CMK (cell line): ENCODE results near the gene SUSD4.

Experiments
- DNase-seq: peaks from one replicate; pipeline ENCODE4 v3.0.0-alpha.2; 2010; ENCODE audit warnings: low read depth

The SUSD4 gene

GRCh38 chr1:223363057-223363855 lies 720 bp downstream of the SUSD4 start:
- no peak for DNase-seq

DNA sequence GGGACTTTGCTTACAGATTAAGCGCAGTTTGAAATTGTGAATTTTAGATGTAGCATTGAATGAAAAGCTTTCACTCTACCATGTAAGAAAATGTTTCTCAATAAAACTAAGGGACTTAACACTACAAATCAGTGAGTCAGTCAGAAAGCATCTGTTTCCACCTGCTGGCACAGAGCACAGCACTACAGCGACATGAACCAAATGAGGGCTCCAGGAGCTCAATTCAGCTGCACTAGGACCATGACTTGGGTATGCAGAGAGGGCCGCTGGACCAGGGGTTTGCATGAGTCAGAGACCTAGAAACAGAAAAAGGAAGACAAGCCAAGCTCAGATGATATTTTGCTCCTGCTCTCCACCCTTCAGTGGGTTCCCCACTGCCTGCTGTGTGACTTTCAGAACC lies 5.2 kb downstream of the SUSD4 start:
- no peak for DNase-seq

GRCh38 chr1:223355699-223356098 lies 8.3 kb downstream of the SUSD4 start:
- DNase-seq = no peak

DNA sequence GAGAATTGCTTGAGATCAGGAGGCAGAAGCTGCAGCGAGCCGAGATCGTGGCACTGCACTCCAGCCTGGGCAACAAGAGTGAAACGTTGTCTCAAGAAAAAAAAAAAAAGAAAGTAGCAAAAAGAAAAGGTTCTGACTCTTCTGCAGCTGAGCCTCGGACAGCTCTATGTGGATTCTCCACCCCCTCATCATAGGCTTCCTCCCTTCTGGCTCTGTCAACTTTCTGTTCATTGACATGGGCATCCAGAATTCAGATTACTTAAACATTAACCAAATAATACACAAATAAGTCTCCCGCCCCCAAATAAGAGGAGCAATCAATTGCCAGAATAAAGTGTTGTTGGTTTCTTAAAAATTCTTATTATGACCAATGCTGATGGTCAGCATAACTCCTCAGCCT lies 10.0 kb downstream of the SUSD4 start:
- DNase-seq = no peak

GRCh38 chr1:223352944-223353343 lies 11.0 kb downstream of the SUSD4 start:
- DNase-seq = no peak

GRCh38 chr1:223350361-223350908 lies 13.5 kb downstream of the SUSD4 start:
- DNase-seq = no peak

DNA sequence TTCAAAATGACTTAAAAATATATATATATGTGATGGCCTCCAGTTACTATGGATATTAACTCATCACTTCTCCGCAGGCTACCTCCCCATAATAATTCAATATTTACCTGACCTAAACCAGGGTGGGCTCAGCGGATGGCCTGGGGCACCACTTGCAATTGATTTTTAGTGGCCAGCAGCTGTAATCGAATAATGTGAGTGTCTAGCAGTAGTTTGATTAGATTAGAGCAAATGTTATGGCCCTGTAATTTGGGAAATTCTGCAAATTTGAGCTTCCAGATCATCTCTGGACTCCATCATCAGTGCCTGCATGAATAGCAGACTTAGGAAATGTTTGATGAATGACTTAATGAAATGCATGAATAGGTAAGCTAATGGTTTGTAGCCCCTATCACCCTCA lies 14.7 kb downstream of the SUSD4 start:
- no peak for DNase-seq

- DNase-seq = no peak
Measured at GRCh38 chr1:223348439-223348838, 15.5 kb downstream of the SUSD4 start.

- no peak for DNase-seq
Measured at GRCh38 chr1:223347583-223347982, 16.4 kb downstream of the SUSD4 start.

GRCh38 chr1:223346311-223346710 lies 17.7 kb downstream of the SUSD4 start:
- no peak for DNase-seq

- DNase-seq = no peak
Measured at GRCh38 chr1:223345720-223346119, 18.3 kb downstream of the SUSD4 start.

- DNase-seq = no peak
Measured at GRCh38 chr1:223344491-223344890, 19.5 kb downstream of the SUSD4 start.

GRCh38 chr1:223343692-223344091 lies 20.3 kb downstream of the SUSD4 start:
- DNase-seq = no peak

GRCh38 chr1:223341121-223341520 lies 22.9 kb downstream of the SUSD4 start:
- no peak for DNase-seq

- no peak for DNase-seq
Measured at GRCh38 chr1:223340637-223341036, 23.3 kb downstream of the SUSD4 start.

- DNase-seq = no peak
Measured at GRCh38 chr1:223339861-223340260, 24.1 kb downstream of the SUSD4 start.

DNA sequence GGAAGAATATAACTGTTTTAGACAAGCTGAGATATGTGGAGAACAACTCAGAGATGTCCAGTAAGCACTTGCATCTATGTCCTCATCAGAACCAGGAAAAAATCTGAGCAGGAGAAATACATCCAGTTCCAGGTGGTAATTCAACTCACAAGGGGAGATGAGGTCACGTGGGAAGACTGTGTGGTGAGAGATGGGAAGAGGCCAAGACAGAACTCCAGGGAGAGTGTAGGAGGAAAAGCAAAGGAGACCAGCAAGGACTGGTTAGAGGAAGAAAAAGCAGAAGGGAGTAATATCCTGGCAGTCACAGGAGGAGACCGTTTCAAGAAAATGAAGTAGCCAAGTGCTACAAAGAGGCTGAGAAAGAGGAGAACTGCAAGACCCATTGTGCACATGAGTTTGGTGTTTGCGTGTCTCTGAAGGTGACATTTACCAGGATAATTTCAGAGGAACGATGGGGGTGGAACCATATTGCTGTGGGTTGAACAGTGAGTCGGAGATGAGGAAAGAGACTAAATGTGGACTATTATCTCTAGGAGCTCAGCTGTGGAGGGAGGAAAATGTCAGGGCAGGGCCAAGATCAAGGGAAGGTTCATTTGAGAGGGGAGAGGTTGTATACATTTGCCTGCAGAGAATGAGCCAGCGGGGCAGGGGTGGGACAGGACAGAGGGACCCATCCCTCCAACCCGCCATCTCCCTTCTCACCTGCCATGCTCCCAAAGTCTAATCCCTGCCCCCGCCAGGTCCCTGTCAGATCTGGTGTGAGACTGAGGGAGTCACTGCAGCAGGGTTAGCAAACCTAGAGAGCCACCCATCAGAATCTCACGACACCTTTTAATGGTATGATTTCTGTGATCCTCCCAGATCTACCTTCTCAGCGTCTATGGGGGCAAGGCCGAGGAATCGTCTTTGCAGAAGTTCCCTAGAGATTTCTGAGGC lies 24.9 kb downstream of the SUSD4 start:
- DNase-seq = no peak

DNA sequence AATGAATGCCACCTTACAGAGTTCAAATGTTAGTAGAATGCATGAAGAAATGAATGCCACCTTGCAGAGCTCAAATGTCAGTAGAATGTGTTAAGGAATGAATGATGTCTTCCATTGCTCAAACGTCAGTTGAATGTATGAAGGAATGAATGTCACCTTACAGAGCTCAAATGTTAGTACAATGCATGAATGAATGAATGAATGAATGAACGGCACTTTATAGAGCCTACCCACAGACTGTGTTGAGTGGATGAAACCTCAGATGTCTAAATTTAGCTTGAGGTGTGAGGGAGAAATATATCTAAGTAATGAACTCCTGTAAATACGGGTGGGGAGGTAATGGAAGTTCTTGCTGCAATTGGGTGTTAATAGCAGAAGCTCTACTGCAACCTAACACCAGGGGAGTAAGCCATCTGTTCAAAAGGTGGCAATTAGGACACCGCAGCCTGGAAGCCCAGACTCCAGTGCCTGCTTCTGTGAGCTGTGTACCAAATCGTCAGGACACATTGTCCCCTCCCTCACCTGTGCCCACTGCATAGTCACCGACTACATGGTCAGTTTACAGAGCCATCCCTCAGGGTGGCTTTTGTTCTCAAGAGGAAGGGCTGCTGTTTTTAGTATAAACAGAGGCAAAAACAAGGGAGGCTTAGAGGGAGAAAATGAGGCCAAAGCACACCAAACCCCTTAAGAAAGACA lies 26.7 kb downstream of the SUSD4 start:
- no peak for DNase-seq

DNA sequence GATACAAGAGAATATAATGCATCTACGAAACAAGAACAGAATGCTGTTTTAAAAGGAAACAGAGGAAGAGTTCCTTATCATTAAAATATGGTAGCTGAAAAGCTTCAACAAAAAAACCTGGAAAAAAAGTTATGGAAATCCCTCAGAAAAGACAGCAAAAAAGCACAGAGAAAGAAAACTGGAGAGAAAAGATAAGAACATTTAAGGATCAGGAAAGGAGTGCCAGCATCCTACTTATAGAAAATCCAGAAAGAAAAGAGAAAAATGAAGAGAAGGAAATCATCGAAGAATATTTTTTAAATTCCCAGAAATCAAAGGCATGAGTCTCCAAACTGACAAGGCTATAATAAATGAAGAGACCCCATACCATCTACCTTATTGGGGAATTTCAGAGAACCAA lies 29.8 kb downstream of the SUSD4 start:
- no peak for DNase-seq

DNA sequence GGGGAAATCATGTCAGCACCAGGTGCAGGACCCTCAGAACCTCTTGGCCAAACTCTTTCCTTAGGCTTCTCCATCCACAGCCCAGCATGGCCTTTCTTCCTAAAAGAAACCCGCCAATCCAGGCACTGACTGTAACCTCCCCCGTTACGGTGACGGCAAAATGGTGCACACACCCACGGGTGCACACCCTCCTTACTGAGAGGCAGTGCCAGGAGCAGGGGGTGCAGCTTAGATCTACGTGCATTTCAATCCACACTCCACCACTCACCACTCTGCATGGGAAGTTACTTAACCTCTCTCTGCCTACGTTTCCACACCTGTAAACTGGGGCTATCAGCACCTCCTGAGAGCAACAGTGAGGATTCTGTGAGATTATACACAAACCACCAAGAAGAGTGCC lies 31.0 kb downstream of the SUSD4 start:
- DNase-seq = no peak

DNA sequence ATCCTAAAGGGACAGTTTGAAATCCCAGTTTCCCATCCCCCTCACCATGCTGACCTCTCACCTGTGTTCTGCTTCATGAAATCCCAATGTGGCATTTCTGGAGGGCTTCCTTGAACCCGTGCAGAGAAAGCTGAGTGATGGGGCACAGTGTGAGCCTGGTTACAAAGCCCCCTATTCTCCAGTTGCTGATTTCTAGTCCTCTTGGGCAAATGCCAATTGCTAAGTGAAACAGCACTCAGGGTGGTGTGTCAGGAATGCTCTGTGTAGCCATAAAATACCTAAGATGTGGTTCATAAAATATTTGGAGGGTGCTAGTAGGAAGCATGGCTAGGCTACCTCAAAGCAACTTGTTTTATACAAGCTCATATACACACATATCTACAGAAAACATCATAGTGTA lies 32.0 kb downstream of the SUSD4 start:
- DNase-seq = no peak

- DNase-seq = no peak
Measured at GRCh38 chr1:223331301-223331700, 32.7 kb downstream of the SUSD4 start.
